Brain microvascular endothelial cell (primary cell): ENCODE results near the gene RBM19.

Experiments
- DNase-seq: peaks from one replicate; pipeline ENCODE4 v3.0.0-alpha.2; 2020
- H3K27ac ChIP-seq: fragments of 250-450 bp; sonication (Bioruptor Pico); 2 replicates; pipeline ENCODE4 v1.5.1; 2020; ENCODE audit warnings: mild to moderate bottlenecking, moderate library complexity
- H3K27me3 ChIP-seq: fragments of 250-450 bp; sonication (Bioruptor Pico); replicated peaks from 2 replicates; pipeline ENCODE4 v1.5.1; 2020; ENCODE audit warnings: mild to moderate bottlenecking
- H3K36me3 ChIP-seq: fragments of 250-450 bp; sonication (Bioruptor Pico); replicated peaks from 2 replicates; pipeline ENCODE4 v1.5.1; 2020; ENCODE audit warnings: mild to moderate bottlenecking
- H3K4me3 ChIP-seq: 2 replicates; pipeline ENCODE4 v1.5.1; 2011; ENCODE audit warnings: low read depth, mild to moderate bottlenecking, control low read depth, low read length, moderate library complexity
- CTCF ChIP-seq: IDR thresholded peaks from 2 replicates; pipeline ENCODE4 v1.5.1; 2011; ENCODE audit warnings: low read depth, mild to moderate bottlenecking, moderate library complexity, low read length, control low read depth, inconsistent platforms; ENCODE audit errors: missing control alignments
- in situ Hi-C: cut with HindIII; loops from 2 replicates; pipeline ENCODE4 v1.10.0; 2017; ENCODE audit warnings: low sequenced_read_pairs, low pct_ligation_motif_present

Gene RBM19

GRCh38 chr12:113827539-113828114 is 138.5 kb downstream of the RBM19 start:
- no peak overlapping the region for H3K27ac ChIP-seq
- no peaks in the 10 kb centered on the region for H3K36me3 ChIP-seq
- TF ChIP-seq CTCF: no peak
- in situ Hi-C loops: no loop called here
- no peaks in the 10 kb centered on the region for H3K27me3 ChIP-seq
- H3K4me3 ChIP-seq: no peak overlapping the region
- DNase-seq: no peak

GRCh38 chr12:113826805-113827538 is 139.2 kb downstream of the RBM19 start:
- Histone ChIP-seq H3K36me3 (no peaks in the 10 kb centered on the region), H3K27ac (no peak overlapping the region), H3K4me3 (no peak overlapping the region), H3K27me3 (no peaks in the 10 kb centered on the region)
- no peak for DNase-seq
- peak; percentile 25 for TF ChIP-seq CTCF
- in situ Hi-C loops: no loop called here

GRCh38 chr12:113825705-113826104 is 140.4 kb downstream of the RBM19 start:
- H3K4me3 ChIP-seq: no peak overlapping the region
- no peak for TF ChIP-seq CTCF
- H3K27ac ChIP-seq: no peak overlapping the region
- H3K27me3 ChIP-seq: no peaks in the 10 kb centered on the region
- in situ Hi-C loops: no loop called here
- DNase-seq: no peak
- no peaks in the 10 kb centered on the region for H3K36me3 ChIP-seq

GRCh38 chr12:113823816-113824215 is 142.3 kb downstream of the RBM19 start:
- Histone ChIP-seq H3K36me3 (no peaks in the 10 kb centered on the region), H3K27ac (no peak overlapping the region), H3K27me3 (no peaks in the 10 kb centered on the region), H3K4me3 (no peak overlapping the region)
- DNase-seq: no peak
- TF ChIP-seq CTCF: no peak
- in situ Hi-C loops: no loop called here

- H3K4me3 ChIP-seq: no peak overlapping the region
- no peaks in the 10 kb centered on the region for H3K36me3 ChIP-seq
- in situ Hi-C loops: no loop called here
- TF ChIP-seq CTCF: no peak
- no peak for DNase-seq
- no peaks in the 10 kb centered on the region for H3K27me3 ChIP-seq
- H3K27ac ChIP-seq: no peak overlapping the region
These were observed 143.1 kb downstream of the RBM19 start for GRCh38 chr12:113823016-113823415.
